ENCODE results near the gene FNDC3A.
"Not testable (repeated sequence)": the region's sequence is repeated elsewhere in the genome, so short reads cannot be mapped to it uniquely, and the experiment has no call there.

FNDC3A gene

GRCh38 chr13:49097374-49097773 lies 121.7 kb downstream of the FNDC3A start:
- DNase-seq, result no peak

- no peak for DNase-seq
Measured at GRCh38 chr13:49098198-49098597, 122.5 kb downstream of the FNDC3A start.

- DNase-seq, result no peak
Measured at GRCh38 chr13:49098771-49099512, 123.2 kb downstream of the FNDC3A start.

- no peak for DNase-seq
Measured at GRCh38 chr13:49099513-49099877, 123.8 kb downstream of the FNDC3A start.

- DNase-seq, result no peak
Measured at GRCh38 chr13:49100637-49101570, 125.2 kb downstream of the FNDC3A start.

- DNase-seq, result no peak
Measured at GRCh38 chr13:49108196-49108595, 132.5 kb downstream of the FNDC3A start.

GRCh38 chr13:49110122-49110912 lies 134.6 kb downstream of the FNDC3A start:
- peak; percentile 6 for DNase-seq

GRCh38 chr13:49110913-49111170 lies 135.1 kb downstream of the FNDC3A start:
- no peak for DNase-seq

- DNase-seq, result no peak
Measured at GRCh38 chr13:49112782-49113525, 137.2 kb downstream of the FNDC3A start.

GRCh38 chr13:49113526-49114286 lies 138.0 kb downstream of the FNDC3A start:
- DNase-seq, result no peak

GRCh38 chr13:49116873-49117272 lies 141.2 kb downstream of the FNDC3A start:
- no peak for DNase-seq

GRCh38 chr13:49118455-49118854 lies 142.7 kb downstream of the FNDC3A start:
- not testable (repeated sequence) for DNase-seq

GRCh38 chr13:49124693-49125304 lies 149.1 kb downstream of the FNDC3A start:
- DNase-seq, result no peak

- no peak for DNase-seq
Measured at GRCh38 chr13:49125964-49126524, 150.3 kb downstream of the FNDC3A start.

GRCh38 chr13:49132479-49133002 lies 156.8 kb downstream of the FNDC3A start:
- DNase-seq, result no peak

GRCh38 chr13:49134305-49134704 lies 158.6 kb downstream of the FNDC3A start:
- no peak for DNase-seq

- DNase-seq, result not testable (repeated sequence)
Measured at GRCh38 chr13:49137138-49137643, 161.5 kb downstream of the FNDC3A start.

- no peak for DNase-seq
Measured at GRCh38 chr13:49140910-49141611, 165.3 kb downstream of the FNDC3A start.

GRCh38 chr13:49146950-49147355 lies 171.2 kb downstream of the FNDC3A start:
- DNase-seq, result no peak

- DNase-seq, result no peak
Measured at GRCh38 chr13:49148405-49148804, 172.7 kb downstream of the FNDC3A start.
